Activated naive CD8-positive, alpha-beta T cell (primary cell): ENCODE results near the gene ALDOA.
"Not testable (repeated sequence)": the region's sequence is repeated elsewhere in the genome, so short reads cannot be mapped to it uniquely, and the experiment has no call there.

Source experiments
- H3K27ac Mint-ChIP-seq: one replicate; pipeline ENCODE4 v1.8.0; 2021; ENCODE audit warnings: mixed read lengths
- H3K27me3 Mint-ChIP-seq: one replicate; pipeline ENCODE4 v1.8.0; 2021; ENCODE audit warnings: mixed read lengths
- H3K36me3 Mint-ChIP-seq: one replicate; pipeline ENCODE4 v1.8.0; 2021; ENCODE audit warnings: mixed read lengths
- H3K4me1 Mint-ChIP-seq: one replicate; pipeline ENCODE4 v1.8.0; 2021; ENCODE audit warnings: low read depth, mixed read lengths
- H3K4me3 Mint-ChIP-seq: one replicate; pipeline ENCODE4 v1.8.0; 2021; ENCODE audit warnings: mild to moderate bottlenecking, mixed read lengths
- H3K9me3 Mint-ChIP-seq: one replicate; pipeline ENCODE4 v1.8.0; 2021; ENCODE audit warnings: low read depth, mixed read lengths

The ALDOA gene

GRCh38 chr16:30108059-30108850 lies 42.7 kb downstream of the ALDOA start:
- no peaks in the 10 kb centered on the region for H3K27me3 Mint-ChIP-seq
- H3K9me3 Mint-ChIP-seq: no peaks in the 10 kb centered on the region
- H3K27ac Mint-ChIP-seq: no peak overlapping the region
- no peaks in the 10 kb centered on the region for H3K4me1 Mint-ChIP-seq
- peaks cover 10% of the 10 kb centered on the region for H3K36me3 Mint-ChIP-seq
- no peak overlapping the region for H3K4me3 Mint-ChIP-seq

GRCh38 chr16:30110661-30111060 lies 45.1 kb downstream of the ALDOA start:
- Mint-ChIP-seq H3K27ac (no peak overlapping the region), H3K36me3 (no peaks in the 10 kb centered on the region), H3K4me1 (no peaks in the 10 kb centered on the region), H3K9me3 (no peaks in the 10 kb centered on the region), H3K27me3 (no peaks in the 10 kb centered on the region), H3K4me3 (no peak overlapping the region)

DNA sequence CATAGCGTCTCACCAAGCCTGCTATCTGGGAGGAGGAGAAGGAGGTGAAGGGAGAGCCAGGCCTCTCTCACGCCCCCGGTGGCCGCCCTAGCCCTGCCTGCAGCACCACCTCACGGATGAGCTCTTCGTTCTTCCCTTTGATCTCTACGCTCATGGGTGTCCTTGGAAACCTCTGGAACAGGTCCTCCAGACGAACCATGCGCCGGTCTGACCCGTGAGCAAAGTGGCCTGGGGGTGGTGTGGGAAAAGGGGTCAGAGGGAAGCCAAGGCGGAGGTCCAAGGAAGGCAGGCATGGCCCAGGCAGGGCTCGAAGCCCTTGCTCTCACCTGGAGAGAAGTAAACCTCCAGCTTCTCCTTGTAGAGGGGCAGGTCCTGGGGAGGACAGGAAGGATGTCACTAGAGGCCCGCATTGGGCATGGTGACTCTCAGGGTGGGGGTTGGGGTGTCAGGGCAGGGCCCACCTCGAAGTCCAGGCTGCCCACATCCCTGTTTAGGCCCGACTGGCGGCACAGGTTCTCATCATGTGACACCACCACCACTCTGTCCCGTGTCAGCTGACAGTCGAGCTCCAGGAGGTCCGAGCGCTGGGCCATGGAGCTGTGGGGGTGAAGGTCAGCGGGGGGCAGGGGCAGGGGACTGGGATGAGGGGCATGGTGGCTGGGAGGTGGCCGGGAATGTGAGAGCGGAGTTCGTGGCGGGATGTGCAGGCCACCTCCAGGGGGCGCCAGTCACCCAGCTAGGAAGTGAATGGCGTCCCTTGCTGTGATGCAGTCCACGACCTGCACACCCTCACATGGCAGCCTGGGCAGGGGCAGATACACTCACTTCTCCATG lies 46.9 kb downstream of the ALDOA start:
- no peaks in the 10 kb centered on the region for H3K9me3 Mint-ChIP-seq
- no peak overlapping the region for H3K4me3 Mint-ChIP-seq
- no peak overlapping the region for H3K27ac Mint-ChIP-seq
- H3K4me1 Mint-ChIP-seq: no peaks in the 10 kb centered on the region
- H3K36me3 Mint-ChIP-seq: no peaks in the 10 kb centered on the region
- H3K27me3 Mint-ChIP-seq: no peaks in the 10 kb centered on the region

GRCh38 chr16:30113031-30113710 lies 47.6 kb downstream of the ALDOA start, which contains the start of gene GDPD3:
Gene GDPD3 (minus strand): TSS chr16:30113537. CDS start chr16:30113478, 59 bp downstream.
- Mint-ChIP-seq H3K9me3 (no peaks in the 10 kb centered on the region), H3K27ac (no peak within 1 kb of the TSS), H3K4me3 (no peak within 1 kb of the TSS)

DNA sequence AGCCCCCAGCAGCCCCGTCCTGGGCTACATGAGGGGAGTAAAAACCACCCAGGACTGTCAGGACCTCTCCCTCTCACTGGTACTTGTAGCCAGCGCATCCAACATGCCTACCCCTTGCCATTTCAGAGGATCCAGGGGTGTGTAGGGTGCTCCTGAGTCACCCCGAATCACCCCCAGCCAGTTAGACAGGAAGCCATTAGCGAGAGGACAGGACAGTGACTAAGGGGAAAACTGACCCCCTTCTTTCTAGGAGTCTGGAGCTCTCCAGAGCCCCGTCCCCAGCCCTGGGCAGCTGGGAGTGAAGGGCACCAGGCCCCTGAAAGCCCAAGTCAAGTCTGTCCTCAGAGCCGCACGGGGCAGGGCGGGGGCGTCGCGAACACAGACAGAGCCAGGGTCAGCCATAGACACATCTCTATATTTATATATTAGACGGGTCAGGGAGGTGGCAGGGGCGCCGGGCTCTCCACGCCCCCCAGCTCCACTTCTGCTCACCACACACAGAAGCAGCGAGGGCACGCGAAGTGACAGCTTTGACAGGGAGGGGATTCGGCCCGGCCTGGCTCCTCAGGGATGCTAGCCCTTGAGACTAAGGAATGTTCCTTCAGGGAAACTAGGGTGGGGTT lies 48.3 kb downstream of the ALDOA start:
- Mint-ChIP-seq H3K4me3 (no peak overlapping the region), H3K27me3 (no peaks in the 10 kb centered on the region), H3K27ac (no peak overlapping the region), H3K9me3 (no peaks in the 10 kb centered on the region), H3K36me3 (no peaks in the 10 kb centered on the region), H3K4me1 (no peaks in the 10 kb centered on the region)

More at GRCh38 chr16:30113031-30113710, 47.6 kb downstream of the ALDOA start, which contains the start of gene GDPD3:
- Mint-ChIP-seq H3K36me3 (no peaks in the 10 kb centered on the region), H3K27me3 (no peaks in the 10 kb centered on the region), H3K4me1 (no peaks in the 10 kb centered on the region)

DNA sequence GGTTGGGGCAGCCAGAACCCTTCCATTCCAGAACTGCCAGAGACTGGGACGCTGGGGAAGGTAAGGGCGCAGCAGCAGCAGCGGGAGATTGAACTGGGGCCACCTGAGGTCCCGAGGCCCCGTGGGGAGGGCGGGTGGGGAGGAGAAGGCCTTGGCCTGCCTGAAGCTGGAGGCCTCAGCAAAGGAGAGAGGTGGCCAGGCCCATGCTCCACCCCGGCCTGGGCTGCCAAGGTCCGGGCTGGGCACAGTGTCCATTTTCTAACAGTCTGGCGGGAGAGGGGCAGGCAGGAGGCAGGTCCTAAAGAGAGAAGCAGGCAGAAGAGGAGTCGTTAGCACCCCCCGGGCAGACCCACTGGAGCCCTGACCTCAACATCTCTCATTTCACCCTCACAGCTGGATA lies 48.9 kb downstream of the ALDOA start:
- no peak overlapping the region for H3K27ac Mint-ChIP-seq
- H3K4me3 Mint-ChIP-seq: no peak overlapping the region
- H3K27me3 Mint-ChIP-seq: no peaks in the 10 kb centered on the region
- H3K9me3 Mint-ChIP-seq: no peaks in the 10 kb centered on the region
- peaks cover 1% of the 10 kb centered on the region for H3K4me1 Mint-ChIP-seq
- H3K36me3 Mint-ChIP-seq: no peaks in the 10 kb centered on the region

- H3K4me1 Mint-ChIP-seq, H3K36me3 Mint-ChIP-seq, H3K27ac Mint-ChIP-seq, H3K9me3 Mint-ChIP-seq, H3K27me3 Mint-ChIP-seq, H3K4me3 Mint-ChIP-seq: not testable (repeated sequence)
These were observed 49.3 kb downstream of the ALDOA start for GRCh38 chr16:30114833-30115232.

- Mint-ChIP-seq H3K4me3 (no peak overlapping the region), H3K36me3 (no peaks in the 10 kb centered on the region), H3K27ac (no peak overlapping the region), H3K9me3 (no peaks in the 10 kb centered on the region), H3K4me1 (peaks cover 7% of the 10 kb centered on the region), H3K27me3 (no peaks in the 10 kb centered on the region)
These were observed 49.7 kb downstream of the ALDOA start for GRCh38 chr16:30115238-30115637.

DNA sequence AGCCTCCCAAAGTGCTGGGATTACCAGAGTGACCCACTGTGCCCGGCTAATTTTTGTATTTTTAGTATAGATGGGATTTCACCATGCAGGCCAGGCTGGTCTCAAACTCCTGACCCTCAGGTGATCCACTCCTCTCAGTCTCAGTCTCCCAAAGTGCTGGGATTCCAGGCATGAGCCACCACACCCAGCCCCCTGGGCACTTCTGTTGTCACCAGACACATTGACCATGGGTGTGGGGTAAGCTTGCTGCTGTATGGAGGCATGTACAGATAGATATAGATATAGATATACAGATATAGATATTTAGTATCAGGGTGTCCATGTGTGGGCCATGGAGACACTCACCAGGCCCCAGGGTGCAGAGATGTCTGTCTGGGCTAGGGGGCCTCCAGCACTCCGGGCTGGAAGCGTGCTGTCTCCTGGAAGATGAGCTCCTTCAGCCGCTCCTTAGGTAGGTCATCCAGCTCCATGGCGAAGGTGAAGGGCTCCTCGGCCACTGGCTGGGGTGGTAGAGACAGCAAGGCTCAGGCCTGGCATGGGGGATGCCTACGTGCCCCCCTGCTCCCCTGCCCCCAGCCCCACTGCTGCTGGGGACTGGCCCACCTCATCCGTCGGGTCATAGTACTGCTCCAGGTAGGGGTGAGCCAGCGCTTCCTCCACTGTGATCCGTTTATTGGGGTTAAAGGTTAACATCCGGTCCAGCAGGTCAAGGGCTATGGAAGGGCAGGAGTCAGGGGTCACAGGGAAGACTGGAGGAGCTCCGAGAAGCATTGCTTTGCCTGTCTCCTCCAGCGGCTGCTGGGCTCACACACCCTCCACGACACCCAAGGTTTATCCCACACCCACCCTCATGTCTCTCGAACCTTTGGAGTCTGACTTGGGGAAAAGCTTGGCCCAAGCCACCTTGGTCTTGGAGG lies 51.0 kb downstream of the ALDOA start:
- Mint-ChIP-seq H3K36me3 (no peaks in the 10 kb centered on the region), H3K9me3 (no peaks in the 10 kb centered on the region), H3K4me1 (peaks cover 15% of the 10 kb centered on the region), H3K4me3 (no peak overlapping the region), H3K27ac (no peak overlapping the region), H3K27me3 (no peaks in the 10 kb centered on the region)

GRCh38 chr16:30117768-30118167 lies 52.2 kb downstream of the ALDOA start:
- Mint-ChIP-seq H3K27ac (no peak overlapping the region), H3K36me3 (no peaks in the 10 kb centered on the region), H3K27me3 (no peaks in the 10 kb centered on the region), H3K4me1 (peaks cover 22% of the 10 kb centered on the region), H3K4me3 (no peak overlapping the region), H3K9me3 (no peaks in the 10 kb centered on the region)

- peaks cover 24% of the 10 kb centered on the region for H3K4me1 Mint-ChIP-seq
- no peak overlapping the region for H3K27ac Mint-ChIP-seq
- H3K4me3 Mint-ChIP-seq: no peak overlapping the region
- no peaks in the 10 kb centered on the region for H3K36me3 Mint-ChIP-seq
- no peaks in the 10 kb centered on the region for H3K27me3 Mint-ChIP-seq
- H3K9me3 Mint-ChIP-seq: no peaks in the 10 kb centered on the region
These were observed 53.9 kb downstream of the ALDOA start for GRCh38 chr16:30119428-30119827.
